Measurements from ENCODE around the gene MBL2.

MBL2 gene

DNA sequence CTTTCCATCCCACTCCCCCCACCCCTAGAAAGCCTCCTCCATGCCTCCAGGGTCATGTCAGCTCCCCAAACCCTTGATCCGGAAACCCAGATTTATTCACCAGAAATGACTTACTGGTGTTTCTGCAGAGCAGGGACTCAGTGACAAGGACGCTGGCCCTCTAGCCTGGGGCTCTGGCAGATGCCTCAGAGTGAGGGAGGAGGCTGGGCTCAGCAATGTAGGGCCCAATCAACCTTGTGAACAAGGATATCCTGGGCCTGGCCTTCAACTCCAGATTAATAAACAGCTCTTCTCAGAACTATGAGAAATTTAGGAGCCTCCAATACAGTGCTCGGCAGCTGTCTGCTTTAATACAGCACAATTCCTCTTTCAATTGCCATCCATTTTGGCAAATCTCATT, at the start of gene MBL2:
MBL2 (minus strand) TSS at position 162 of the 400 bp plus-strand sequence. CDS start 1,149 bp downstream, outside the sequence.
- Histone ChIP-seq H3K27ac (no peak within 1 kb of the TSS), H3K4me3 (ENCODE audit: low read depth, low read length) (no peak within 1 kb of the TSS), H3K9me3 (ENCODE audit: severe bottlenecking) (no peaks in the 10 kb centered on the region), H3K36me3 (no peaks in the 10 kb centered on the region), H3K27me3 (ENCODE audit: insufficient read depth, low read depth, severe bottlenecking) (no peaks in the 10 kb centered on the region)
- DNase-seq, result no peak
- TF ChIP-seq, protein P1, sequence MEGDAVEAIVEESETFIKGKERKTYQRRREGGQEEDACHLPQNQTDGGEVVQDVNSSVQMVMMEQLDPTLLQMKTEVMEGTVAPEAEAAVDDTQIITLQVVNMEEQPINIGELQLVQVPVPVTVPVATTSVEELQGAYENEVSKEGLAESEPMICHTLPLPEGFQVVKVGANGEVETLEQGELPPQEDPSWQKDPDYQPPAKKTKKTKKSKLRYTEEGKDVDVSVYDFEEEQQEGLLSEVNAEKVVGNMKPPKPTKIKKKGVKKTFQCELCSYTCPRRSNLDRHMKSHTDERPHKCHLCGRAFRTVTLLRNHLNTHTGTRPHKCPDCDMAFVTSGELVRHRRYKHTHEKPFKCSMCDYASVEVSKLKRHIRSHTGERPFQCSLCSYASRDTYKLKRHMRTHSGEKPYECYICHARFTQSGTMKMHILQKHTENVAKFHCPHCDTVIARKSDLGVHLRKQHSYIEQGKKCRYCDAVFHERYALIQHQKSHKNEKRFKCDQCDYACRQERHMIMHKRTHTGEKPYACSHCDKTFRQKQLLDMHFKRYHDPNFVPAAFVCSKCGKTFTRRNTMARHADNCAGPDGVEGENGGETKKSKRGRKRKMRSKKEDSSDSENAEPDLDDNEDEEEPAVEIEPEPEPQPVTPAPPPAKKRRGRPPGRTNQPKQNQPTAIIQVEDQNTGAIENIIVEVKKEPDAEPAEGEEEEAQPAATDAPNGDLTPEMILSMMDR (IDR thresholded peaks at IDR 0.05; ENCODE audit: low read depth, low read length), result no peak

DNA sequence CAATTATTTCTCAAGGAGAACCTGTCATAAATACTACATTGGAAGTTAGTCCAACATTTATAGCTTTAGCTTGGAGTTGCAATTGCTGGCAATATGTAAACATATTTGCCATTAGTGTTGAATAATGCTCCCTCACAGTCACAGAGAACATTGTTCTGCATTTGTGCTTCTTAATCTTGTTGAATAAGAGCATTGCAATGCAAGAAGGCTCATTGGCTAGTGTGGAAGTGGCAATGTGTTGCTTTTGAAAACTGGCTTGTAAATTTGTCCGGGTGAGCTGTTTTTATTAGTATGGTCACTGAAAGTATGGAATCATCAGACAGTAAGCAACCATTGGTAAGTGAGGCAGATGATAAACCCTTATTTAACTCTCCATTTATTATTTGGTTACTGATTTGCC, 47.7 kb upstream of the MBL2 start:
- Histone ChIP-seq H3K27me3 (ENCODE audit: insufficient read depth, low read depth, severe bottlenecking) (no peaks in the 10 kb centered on the region), H3K9me3 (ENCODE audit: severe bottlenecking) (no peaks in the 10 kb centered on the region), H3K36me3 (no peaks in the 10 kb centered on the region), H3K27ac (no peak overlapping the region), H3K4me3 (ENCODE audit: low read depth, low read length) (no peak overlapping the region)
- no peak for DNase-seq
- TF ChIP-seq, protein P1 (IDR thresholded peaks at IDR 0.05; ENCODE audit: low read depth, low read length), result no peak

DNA sequence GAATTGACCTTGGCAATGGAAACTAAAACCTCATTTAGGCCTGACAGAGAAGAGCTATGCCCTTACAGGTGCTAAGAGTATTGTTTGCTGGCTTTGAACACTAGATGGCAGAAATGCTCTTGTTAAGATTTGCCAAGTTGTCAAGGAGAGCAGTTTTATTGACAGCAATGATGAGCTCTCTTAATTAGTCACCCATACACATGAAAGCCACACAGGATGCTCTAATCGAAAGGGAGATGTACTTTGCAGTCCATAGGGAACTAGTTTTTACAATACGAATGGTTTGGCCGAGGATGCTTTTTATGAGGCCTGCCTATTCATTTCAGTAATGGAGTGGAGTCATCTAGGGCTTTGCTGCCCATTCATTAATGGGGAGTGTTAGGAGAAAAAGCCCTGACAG, 45.4 kb upstream of the MBL2 start:
- TF ChIP-seq, protein P1 (IDR thresholded peaks at IDR 0.05; ENCODE audit: low read depth, low read length), result peak; percentile 34
- H3K9me3 ChIP-seq (ENCODE audit: severe bottlenecking), result no peaks in the 10 kb centered on the region
- H3K27me3 ChIP-seq (ENCODE audit: insufficient read depth, low read depth, severe bottlenecking), result no peaks in the 10 kb centered on the region
- H3K36me3 ChIP-seq, result no peaks in the 10 kb centered on the region
- no peak overlapping the region for H3K4me3 ChIP-seq (ENCODE audit: low read depth, low read length)
- DNase-seq, result peak; percentile 6
- H3K27ac ChIP-seq, result no peak overlapping the region

DNA sequence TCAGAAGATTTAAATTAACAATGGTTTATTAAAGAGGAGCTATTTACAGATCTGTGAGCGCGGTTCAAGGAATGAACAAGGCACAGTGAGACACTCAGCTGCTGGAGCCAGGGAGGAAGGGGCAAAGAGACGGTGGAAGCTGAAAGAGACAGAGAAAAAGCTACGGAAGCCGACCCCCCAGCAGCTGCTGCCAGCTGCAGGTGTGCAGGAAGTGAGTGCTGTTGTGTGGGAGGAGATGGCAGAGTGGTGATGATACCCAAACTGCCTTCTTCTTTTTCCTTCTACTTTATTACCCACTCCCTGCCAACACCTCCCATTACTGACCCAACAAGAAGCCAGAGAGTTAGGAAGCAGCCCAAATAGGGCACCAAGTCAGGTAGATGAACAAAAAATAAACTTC, 41.9 kb upstream of the MBL2 start:
- Histone ChIP-seq H3K4me3 (ENCODE audit: low read depth, low read length) (no peak overlapping the region), H3K27me3 (ENCODE audit: insufficient read depth, low read depth, severe bottlenecking) (no peaks in the 10 kb centered on the region), H3K36me3 (no peaks in the 10 kb centered on the region), H3K9me3 (ENCODE audit: severe bottlenecking) (no peaks in the 10 kb centered on the region), H3K27ac (no peak overlapping the region)
- TF ChIP-seq, protein P1 (IDR thresholded peaks at IDR 0.05; ENCODE audit: low read depth, low read length), result no peak
- no peak for DNase-seq

DNA sequence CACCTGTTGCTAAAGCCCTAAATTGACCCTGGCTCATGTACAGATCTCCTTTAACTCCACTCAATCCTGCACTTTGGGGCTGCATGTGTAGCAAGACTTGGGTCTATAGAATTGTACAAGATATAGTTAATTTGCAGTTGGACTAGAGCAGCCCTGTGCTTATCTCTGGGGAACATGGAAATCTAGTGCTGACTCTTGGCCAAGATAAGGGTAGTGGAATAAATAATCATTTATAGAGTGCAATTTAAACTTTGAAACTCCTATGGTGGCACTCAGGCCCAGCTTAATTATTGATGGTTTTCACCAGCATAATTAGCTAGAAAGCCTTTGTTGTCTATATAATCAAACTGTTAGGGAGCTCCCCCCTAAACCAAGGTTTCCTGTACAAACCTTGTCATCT, 39.2 kb upstream of the MBL2 start:
- H3K9me3 ChIP-seq (ENCODE audit: severe bottlenecking), result no peaks in the 10 kb centered on the region
- TF ChIP-seq, protein P1 (IDR thresholded peaks at IDR 0.05; ENCODE audit: low read depth, low read length), result no peak
- DNase-seq, result no peak
- H3K36me3 ChIP-seq, result no peaks in the 10 kb centered on the region
- no peak overlapping the region for H3K4me3 ChIP-seq (ENCODE audit: low read depth, low read length)
- H3K27me3 ChIP-seq (ENCODE audit: insufficient read depth, low read depth, severe bottlenecking), result no peaks in the 10 kb centered on the region
- H3K27ac ChIP-seq, result no peak overlapping the region

DNA sequence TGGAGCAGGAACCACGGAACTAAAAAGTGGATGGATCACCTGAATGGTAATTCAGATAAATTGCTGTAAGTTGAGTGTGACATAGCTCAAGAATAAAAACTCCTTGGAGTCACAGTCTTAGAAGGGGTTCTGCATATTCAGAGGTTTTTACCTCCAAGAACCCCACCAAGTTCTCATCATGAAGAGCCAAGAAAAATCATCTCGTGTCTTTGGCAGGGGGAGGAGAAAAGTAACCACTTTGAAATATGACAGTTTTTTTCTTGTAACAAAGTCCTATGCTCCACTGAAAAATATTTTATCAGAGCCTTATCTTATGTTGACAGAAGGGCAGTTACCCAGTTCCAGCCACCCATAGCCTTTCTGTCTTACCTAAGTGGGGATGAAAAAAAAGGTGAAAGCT, 38.2 kb upstream of the MBL2 start:
- TF ChIP-seq, protein P1 (IDR thresholded peaks at IDR 0.05; ENCODE audit: low read depth, low read length), result no peak
- H3K36me3 ChIP-seq, result no peaks in the 10 kb centered on the region
- no peaks in the 10 kb centered on the region for H3K9me3 ChIP-seq (ENCODE audit: severe bottlenecking)
- H3K27me3 ChIP-seq (ENCODE audit: insufficient read depth, low read depth, severe bottlenecking), result no peaks in the 10 kb centered on the region
- no peak for DNase-seq
- no peak overlapping the region for H3K27ac ChIP-seq
- no peak overlapping the region for H3K4me3 ChIP-seq (ENCODE audit: low read depth, low read length)

Data from WERI-Rb-1 (cell line).